ENCODE measurements around the gene SNTB2. TPM values are rescaled to one million over a fixed set of nuclear protein-coding genes. Genes with fewer than 3 reads are reported as not detected.

Gene SNTB2
- polyA plus RNA-seq, 6 donors from 2014 or later, result 2.4 to 7.1 (median 4.2) TPM

DNA sequence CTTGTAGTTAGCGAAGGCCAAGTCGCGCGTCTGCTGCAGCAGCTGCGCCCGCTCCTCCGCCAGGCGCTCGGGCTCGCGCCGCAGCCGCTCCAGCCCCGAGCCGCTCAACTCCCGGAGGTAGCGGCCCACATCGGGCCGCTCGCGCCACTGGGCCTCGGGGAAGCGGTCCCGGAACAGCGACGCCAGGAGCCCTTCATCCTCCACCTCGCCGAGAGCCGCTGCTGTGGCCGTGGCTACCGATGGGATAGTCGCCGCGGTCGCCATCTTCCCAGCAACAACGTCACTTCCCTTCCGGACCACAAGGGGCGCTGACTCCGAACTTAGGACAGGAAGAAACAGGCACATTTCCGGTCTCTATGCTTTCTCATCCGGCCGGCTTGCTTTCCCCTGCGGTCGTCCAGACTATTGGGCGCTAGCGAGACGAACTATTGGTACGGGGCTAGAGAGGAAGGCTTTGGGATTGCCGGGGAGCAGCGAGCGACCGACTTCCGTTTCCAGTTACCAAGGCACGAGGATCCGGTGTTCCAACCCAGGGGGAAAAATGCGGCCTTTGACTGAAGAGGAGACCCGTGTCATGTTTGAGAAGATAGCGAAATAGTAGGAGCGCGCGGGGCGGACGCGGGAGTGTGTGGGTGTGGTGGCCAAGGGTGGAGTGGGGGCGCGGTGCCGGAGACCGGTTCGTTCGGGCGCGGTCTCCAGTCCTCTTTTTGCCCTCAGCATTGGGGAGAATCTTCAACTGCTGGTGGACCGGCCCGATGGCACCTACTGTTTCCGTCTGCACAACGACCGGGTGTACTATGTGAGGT is 152.5 kb downstream of the SNTB2 start, which contains the start of the genes COG8 and NIP7:
Gene COG8, minus strand, starts transcription at position 276 of the 806 bp plus-strand sequence. Its CDS starts 12 bp downstream, at position 264.
Gene NIP7, plus strand, starts transcription at position 484 of the 806 bp plus-strand sequence. Its CDS starts 58 bp downstream, at position 542.
- Mint-ChIP-seq H3K9me3 (no peaks in the 10 kb centered on the region), H3K4me3 (peak within 1 kb of the TSS; percentile 93 to 100 (median 100)), H3K4me1 (peaks cover 22 to 46% (median 44%) of the 10 kb centered on the region in 3 donors), H3K27me3 (no peaks in the 10 kb centered on the region), H3K36me3 (peaks cover 8 to 10% of the 10 kb centered on the region in 2 donors), H3K27ac (peak within 1 kb of the TSS; percentile 95 to 99 (median 97))
- DNase-seq, result peak; percentile 89
- ATAC-seq (ENCODE audit: low read depth in 2 of 2), result peak; percentile 87 to 91

GRCh38 chr16:69340095-69340644 is 153.2 kb downstream of the SNTB2 start:
- DNase-seq (no peak), ATAC-seq (ENCODE audit: low read depth in 2 of 2) (no peak)
- H3K4me3 Mint-ChIP-seq, result peak overlapping the region; percentile 93 to 100 (median 100)
- peak overlapping the region; percentile 95 to 99 (median 97) for H3K27ac Mint-ChIP-seq
- H3K4me1 Mint-ChIP-seq, result peaks cover 22 to 46% (median 42%) of the 10 kb centered on the region in 3 donors
- H3K9me3 Mint-ChIP-seq, result no peaks in the 10 kb centered on the region
- no peaks in the 10 kb centered on the region for H3K27me3 Mint-ChIP-seq
- peaks cover 8 to 10% of the 10 kb centered on the region in 2 donors for H3K36me3 Mint-ChIP-seq

GRCh38 chr16:69344171-69344570 is 157.2 kb downstream of the SNTB2 start:
- Mint-ChIP-seq H3K4me3 (no peak overlapping the region), H3K27me3 (no peaks in the 10 kb centered on the region), H3K4me1 (peaks cover 15 to 21% (median 17%) of the 10 kb centered on the region in 3 donors), H3K27ac (peak overlapping the region in 1 of 6 donors; percentile 54), H3K36me3 (peaks cover 0 to 5% of the 10 kb centered on the region in 2 donors), H3K9me3 (no peaks in the 10 kb centered on the region)
- DNase-seq (no peak), ATAC-seq (ENCODE audit: low read depth in 2 of 2) (no peak)

GRCh38 chr16:69345923-69346322 is 159.0 kb downstream of the SNTB2 start:
- Mint-ChIP-seq H3K9me3 (no peaks in the 10 kb centered on the region), H3K27ac (peak overlapping the region in 1 of 6 donors; percentile 49), H3K4me1 (peaks cover 0 to 5% (median 3%) of the 10 kb centered on the region in 3 donors), H3K4me3 (no peak overlapping the region), H3K36me3 (peaks cover 0 to 5% of the 10 kb centered on the region in 2 donors), H3K27me3 (no peaks in the 10 kb centered on the region)
- no peak for DNase-seq
- ATAC-seq (ENCODE audit: low read depth in 2 of 2), result peak in 1 of 2 donors; percentile 41

- Mint-ChIP-seq H3K27ac (no peak overlapping the region), H3K27me3 (no peaks in the 10 kb centered on the region), H3K36me3 (peaks cover 0 to 5% of the 10 kb centered on the region in 2 donors), H3K4me1 (peaks cover 0 to 3% (median 0%) of the 10 kb centered on the region in 3 donors), H3K4me3 (no peak overlapping the region), H3K9me3 (no peaks in the 10 kb centered on the region)
- DNase-seq, result no peak
- ATAC-seq (ENCODE audit: low read depth in 2 of 2), result no peak
Observed at GRCh38 chr16:69346683-69347082, 159.7 kb downstream of the SNTB2 start.

DNA sequence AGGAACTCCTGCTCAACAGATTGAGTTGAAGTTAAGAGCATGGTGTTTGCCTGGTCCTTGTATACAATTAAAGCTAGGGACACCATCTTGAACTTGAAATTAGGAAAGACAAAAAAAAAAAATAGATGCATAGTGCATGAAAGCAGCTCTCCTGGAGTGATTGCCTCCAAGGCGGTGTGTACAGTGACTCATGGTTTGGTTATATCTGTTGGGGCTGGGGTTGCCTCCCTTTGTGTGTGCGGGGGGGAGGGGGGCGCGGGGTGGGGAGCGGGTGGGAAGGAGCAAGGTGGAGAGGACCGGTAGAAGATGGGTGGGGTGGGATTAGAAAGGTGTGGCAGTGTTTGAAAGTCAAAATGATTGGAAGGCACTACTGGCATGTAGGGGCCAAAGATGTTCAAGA is 161.3 kb downstream of the SNTB2 start:
- H3K27ac Mint-ChIP-seq, result peak overlapping the region in 1 of 6 donors; percentile 12

DNA sequence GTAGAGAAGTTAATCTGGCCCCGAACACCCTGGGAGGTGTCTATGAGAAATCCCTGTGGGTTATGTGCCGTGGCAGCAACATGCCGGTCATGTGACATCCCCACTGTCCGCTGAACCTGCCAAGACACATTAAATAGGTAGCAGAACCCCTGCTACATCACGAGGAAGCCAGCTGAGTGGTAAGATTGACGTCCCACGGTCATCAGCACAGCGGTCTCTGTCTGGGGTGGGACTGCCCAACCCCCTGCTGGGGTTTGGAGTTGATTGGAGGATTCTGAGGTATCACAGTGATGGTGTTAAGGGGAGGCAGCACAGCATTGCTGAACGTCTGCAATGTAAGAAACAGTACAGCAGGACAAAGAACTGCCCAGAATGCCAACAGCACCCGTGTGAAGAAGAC is 162.6 kb downstream of the SNTB2 start:
- Mint-ChIP-seq H3K27ac (peak overlapping the region in 2 of 6 donors; percentile 57 to 66), H3K36me3 (peaks cover 0 to 3% of the 10 kb centered on the region in 2 donors), H3K4me3 (no peak overlapping the region), H3K27me3 (no peaks in the 10 kb centered on the region), H3K4me1 (peaks cover 0 to 3% (median 0%) of the 10 kb centered on the region in 3 donors), H3K9me3 (no peaks in the 10 kb centered on the region)
- ATAC-seq (ENCODE audit: low read depth in 2 of 2) (no peak), DNase-seq (no peak)

More for the DNA sequence above, 161.3 kb downstream of the SNTB2 start:
- Mint-ChIP-seq H3K4me3 (no peak overlapping the region), H3K9me3 (no peaks in the 10 kb centered on the region), H3K27me3 (no peaks in the 10 kb centered on the region), H3K4me1 (peaks cover 0 to 3% (median 0%) of the 10 kb centered on the region in 3 donors), H3K36me3 (peaks cover 0 to 3% of the 10 kb centered on the region in 2 donors)
- ATAC-seq (ENCODE audit: low read depth in 2 of 2) (no peak), DNase-seq (no peak)

DNA sequence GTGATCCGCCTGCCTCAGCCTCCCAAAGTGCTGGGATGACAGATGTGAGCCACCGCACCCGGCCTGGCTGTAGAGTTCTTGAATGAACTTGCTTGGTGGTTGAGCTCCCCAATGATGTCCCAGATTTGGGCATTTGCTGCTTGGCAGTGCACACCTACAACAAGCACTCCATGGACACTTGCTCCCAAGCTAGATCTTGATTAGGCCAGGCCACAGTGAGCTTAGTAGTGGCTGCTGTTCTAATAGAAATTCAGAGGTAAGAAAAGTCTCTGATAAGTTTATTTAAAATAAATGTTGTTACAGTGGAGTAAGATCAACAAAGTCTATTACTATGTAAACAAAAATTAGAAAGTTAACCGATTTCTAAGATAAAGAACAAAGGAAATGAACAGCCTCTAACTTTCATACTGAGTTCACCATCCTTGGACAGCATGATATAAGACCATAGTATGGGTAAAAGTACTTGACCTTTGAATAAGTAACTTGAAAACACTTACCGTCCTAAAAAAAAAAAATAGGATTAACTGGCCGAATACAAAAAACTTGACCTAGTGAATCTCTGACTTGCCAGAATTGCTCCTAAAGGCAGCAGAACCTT is 163.7 kb downstream of the SNTB2 start:
- Mint-ChIP-seq H3K27ac (no peak overlapping the region), H3K9me3 (no peaks in the 10 kb centered on the region), H3K27me3 (no peaks in the 10 kb centered on the region), H3K4me1 (peaks cover 0 to 3% (median 0%) of the 10 kb centered on the region in 3 donors), H3K4me3 (no peak overlapping the region), H3K36me3 (peaks cover 5 to 7% of the 10 kb centered on the region in 2 donors)
- DNase-seq, result no peak
- ATAC-seq (ENCODE audit: low read depth in 2 of 2), result no peak

- peak within 1 kb of the TSS in 2 of 6 donors; percentile 36 to 42 for H3K27ac Mint-ChIP-seq
- ATAC-seq (ENCODE audit: low read depth in 2 of 2), result no peak
- no peak for DNase-seq
- no peaks in the 10 kb centered on the region for H3K27me3 Mint-ChIP-seq
- peaks cover 8% of the 10 kb centered on the region in 2 donors for H3K36me3 Mint-ChIP-seq
- H3K4me1 Mint-ChIP-seq, result peaks cover 0 to 3% (median 0%) of the 10 kb centered on the region in 3 donors
- no peak within 1 kb of the TSS for H3K4me3 Mint-ChIP-seq
- no peaks in the 10 kb centered on the region for H3K9me3 Mint-ChIP-seq
Observed at GRCh38 chr16:69351309-69352027, 164.5 kb downstream of the SNTB2 start, which contains the start of gene TMED6. TMED6 (minus strand) TSS chr16:69351786; CDS start chr16:69351753, 33 bp downstream.

Other genes with a start within 250 kb of the SNTB2 start
- under 1 TPM in 4 of 6 donors, not detected in 2; 0.08 to 0.48 (median 0.28) TPM for gene HAS3, start 81.5 kb upstream of the SNTB2 start, polyA plus RNA-seq (ENCODE audit: low read depth in 6 of 6)
- 100 to 1,000 TPM; 182 to 277 (median 241) TPM for gene CHTF8, start 54.6 kb upstream of the SNTB2 start, polyA plus RNA-seq (ENCODE audit: low read depth in 6 of 6)
- 100 to 1,000 TPM in 1 of 6 donors, 10 to 100 TPM in 5; 45.1 to 103 (median 58.6) TPM for gene UTP4, start 54.5 kb upstream of the SNTB2 start, polyA plus RNA-seq (ENCODE audit: low read depth in 6 of 6)
- gene VPS4A, start 124.2 kb downstream of the SNTB2 start, polyA plus RNA-seq (ENCODE audit: low read depth in 6 of 6), result 10 to 100 TPM; 22.2 to 35.1 (median 27.8) TPM
- gene PDF, start 143.4 kb downstream of the SNTB2 start, polyA plus RNA-seq (ENCODE audit: low read depth in 6 of 6), result 10 to 100 TPM in 3 of 6 donors, 1 to 10 TPM in 3; 8.7 to 16.0 (median 11.1) TPM
- 10 to 100 TPM; 25.4 to 57.1 (median 34.3) TPM for gene COG8, start 152.4 kb downstream of the SNTB2 start, polyA plus RNA-seq (ENCODE audit: low read depth in 6 of 6)
- 10 to 100 TPM; 21.0 to 30.4 (median 23.7) TPM for gene NIP7, start 152.6 kb downstream of the SNTB2 start, polyA plus RNA-seq (ENCODE audit: low read depth in 6 of 6)
- under 1 TPM in 1 of 6 donors, not detected in 5; 0.44 TPM for gene TMED6, start 164.6 kb downstream of the SNTB2 start, polyA plus RNA-seq (ENCODE audit: low read depth in 6 of 6)
- gene TERF2, start 198.8 kb downstream of the SNTB2 start, polyA plus RNA-seq (ENCODE audit: low read depth in 6 of 6), result 10 to 100 TPM; 18.5 to 33.6 (median 28.4) TPM
- 100 to 1,000 TPM in 5 of 6 donors, 10 to 100 TPM in 1; 68.3 to 107 (median 103) TPM for gene CYB5B, start 237.5 kb downstream of the SNTB2 start, polyA plus RNA-seq (ENCODE audit: low read depth in 6 of 6)

Data from naive B cell (primary cell).